ENCODE measurements around the gene PES1.

GRCh38 chr22:30635273-30636225, 43.8 kb upstream of the PES1 start, which contains the start of gene SLC35E4:
- TF ChIP-seq CTCF (IDR thresholded peaks at IDR 0.05) (peak in 2 of 6 experiments; percentile 16 to 18), POLR2A (IDR thresholded peaks at IDR 0.05) (peak in 3 of 4 donors; percentile 61 to 79 (median 65))

All from esophagus squamous epithelium (tissue), 4 donors.